Measurements from ENCODE around the gene TRPM3. TPM values are rescaled to one million over a fixed set of nuclear protein-coding genes. Genes with fewer than 3 reads are reported as not detected.

The TRPM3 gene
- total RNA-seq, 1 experiment from 2014 or later: not detected

DNA sequence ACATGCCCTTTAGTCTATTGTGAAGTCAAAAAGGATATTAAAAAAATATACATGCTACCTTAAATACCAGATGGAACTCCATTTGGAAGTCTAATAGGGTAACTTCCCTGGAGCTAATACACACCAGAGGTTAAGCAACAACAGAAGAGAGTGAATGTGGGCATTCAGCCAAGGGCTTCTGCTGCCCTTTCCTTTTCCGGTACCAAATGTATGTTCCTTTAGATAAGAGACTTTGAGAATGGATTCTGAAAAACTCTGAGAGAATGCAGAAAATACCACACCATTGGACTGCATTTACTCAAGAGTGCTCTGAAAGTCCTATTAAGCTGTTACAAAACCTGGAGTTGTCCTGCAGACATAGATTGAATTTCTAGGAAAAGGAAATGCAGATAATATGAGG, 23.8 kb upstream of the TRPM3 start:
- Histone ChIP-seq H3K27ac (ENCODE audit: low read length) (no peak overlapping the region), H3F3A (ENCODE audit: low read length, unreplicated experiment) (no peaks in the 10 kb centered on the region), H3K79me2 (ENCODE audit: low read length) (no peaks in the 10 kb centered on the region), H3K36me3 (ENCODE audit: low read depth, low read length) (no peaks in the 10 kb centered on the region), H3K9me3 (ENCODE audit: low read length) (no peaks in the 10 kb centered on the region), H3K4me3 (ENCODE audit: low read length) (no peak overlapping the region), H3K9me2 (replicated peaks; ENCODE audit: low read length) (no peaks in the 10 kb centered on the region), H3K4me2 (ENCODE audit: low read length) (no peak overlapping the region), H3K4me1 (ENCODE audit: insufficient read depth, low read length) (no peaks in the 10 kb centered on the region), H3K27me3 (ENCODE audit: low read length) (no peaks in the 10 kb centered on the region), H3K9ac (ENCODE audit: low read length) (no peak overlapping the region), H2AFZ (ENCODE audit: low read length) (no peak overlapping the region), H4K20me1 (ENCODE audit: low read length) (no peaks in the 10 kb centered on the region)
- DNase-seq: no peak
- intact Hi-C loops (cut with micrococcal nuclease): no loop called here
- CTCF ChIA-PET: no interaction called here
- TF ChIP-seq, protein P1, sequence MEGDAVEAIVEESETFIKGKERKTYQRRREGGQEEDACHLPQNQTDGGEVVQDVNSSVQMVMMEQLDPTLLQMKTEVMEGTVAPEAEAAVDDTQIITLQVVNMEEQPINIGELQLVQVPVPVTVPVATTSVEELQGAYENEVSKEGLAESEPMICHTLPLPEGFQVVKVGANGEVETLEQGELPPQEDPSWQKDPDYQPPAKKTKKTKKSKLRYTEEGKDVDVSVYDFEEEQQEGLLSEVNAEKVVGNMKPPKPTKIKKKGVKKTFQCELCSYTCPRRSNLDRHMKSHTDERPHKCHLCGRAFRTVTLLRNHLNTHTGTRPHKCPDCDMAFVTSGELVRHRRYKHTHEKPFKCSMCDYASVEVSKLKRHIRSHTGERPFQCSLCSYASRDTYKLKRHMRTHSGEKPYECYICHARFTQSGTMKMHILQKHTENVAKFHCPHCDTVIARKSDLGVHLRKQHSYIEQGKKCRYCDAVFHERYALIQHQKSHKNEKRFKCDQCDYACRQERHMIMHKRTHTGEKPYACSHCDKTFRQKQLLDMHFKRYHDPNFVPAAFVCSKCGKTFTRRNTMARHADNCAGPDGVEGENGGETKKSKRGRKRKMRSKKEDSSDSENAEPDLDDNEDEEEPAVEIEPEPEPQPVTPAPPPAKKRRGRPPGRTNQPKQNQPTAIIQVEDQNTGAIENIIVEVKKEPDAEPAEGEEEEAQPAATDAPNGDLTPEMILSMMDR (conservative IDR thresholded peaks at IDR 0.05; ENCODE audit: low read depth, low read length): no peak
- no peak for TF ChIP-seq EZH2phosphoT487 (IDR thresholded peaks at IDR 0.05; ENCODE audit: borderline replicate concordance, low read length)
- no peak for TF ChIP-seq EZH2 (IDR thresholded peaks at IDR 0.05; ENCODE audit: low read length, unreplicated experiment)
- no TSS peak for BruUV-seq (replicated peaks)
- ATAC-seq: no peak
- POLR2A ChIA-PET (ENCODE audit: unreplicated experiment): no interaction called here

DNA sequence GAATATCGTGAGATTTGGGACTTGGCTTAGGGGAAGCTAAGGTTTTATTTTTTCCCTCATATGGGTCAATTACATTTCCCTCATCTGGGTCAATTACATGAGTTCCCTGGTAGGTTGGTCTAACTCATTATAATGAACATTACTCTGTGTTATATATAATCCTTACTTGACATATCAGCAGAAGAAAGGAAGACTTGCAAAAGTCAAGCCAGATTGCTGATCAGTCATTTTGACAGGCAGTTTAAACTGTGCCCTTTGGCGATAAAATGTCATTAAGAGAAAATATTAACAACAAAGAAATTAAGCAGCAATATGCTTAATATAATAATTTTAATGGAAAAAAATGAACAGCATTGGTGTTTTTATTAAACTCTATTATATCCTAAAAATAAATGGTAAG, 23.1 kb upstream of the TRPM3 start:
- intact Hi-C loops (cut with micrococcal nuclease): no loop called here
- POLR2A ChIA-PET (ENCODE audit: unreplicated experiment): no interaction called here
- no peak overlapping the region for H3K9ac ChIP-seq (ENCODE audit: low read length)

DNA sequence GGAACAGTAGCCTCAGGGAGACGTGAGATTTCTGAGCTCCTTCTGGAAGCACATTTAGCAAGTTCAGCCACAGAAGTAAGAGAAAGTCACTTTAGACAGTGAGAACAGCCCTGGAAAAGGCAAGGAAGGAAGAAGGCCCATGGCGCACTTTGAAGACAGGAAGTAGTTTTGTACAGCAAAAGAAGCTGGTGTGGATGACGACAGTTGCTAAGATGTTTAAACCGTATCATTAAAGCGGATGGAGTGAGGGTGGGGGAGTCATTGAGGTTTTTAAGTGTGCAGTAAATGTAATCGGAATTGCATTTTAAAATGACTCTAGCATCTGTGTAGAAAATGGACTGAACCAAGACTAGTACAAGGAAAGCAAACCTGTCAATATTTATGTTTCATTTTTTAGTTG, 15.3 kb upstream of the TRPM3 start:
- no peak for TF ChIP-seq EZH2phosphoT487 (IDR thresholded peaks at IDR 0.05; ENCODE audit: borderline replicate concordance, low read length)
- TF ChIP-seq, protein P1 (conservative IDR thresholded peaks at IDR 0.05; ENCODE audit: low read depth, low read length): no peak
- TF ChIP-seq EZH2 (IDR thresholded peaks at IDR 0.05; ENCODE audit: low read length, unreplicated experiment): no peak

More for the DNA sequence above, 23.1 kb upstream of the TRPM3 start:
- Histone ChIP-seq H4K20me1 (ENCODE audit: low read length) (no peaks in the 10 kb centered on the region), H3K79me2 (ENCODE audit: low read length) (no peaks in the 10 kb centered on the region), H3K27ac (ENCODE audit: low read length) (no peak overlapping the region), H3K4me1 (ENCODE audit: insufficient read depth, low read length) (no peaks in the 10 kb centered on the region), H3K4me3 (ENCODE audit: low read length) (no peak overlapping the region), H3K27me3 (ENCODE audit: low read length) (peaks cover 4% of the 10 kb centered on the region), H3K9me2 (replicated peaks; ENCODE audit: low read length) (no peaks in the 10 kb centered on the region), H3K4me2 (ENCODE audit: low read length) (no peak overlapping the region), H2AFZ (ENCODE audit: low read length) (no peak overlapping the region), H3K9me3 (ENCODE audit: low read length) (no peaks in the 10 kb centered on the region), H3K36me3 (ENCODE audit: low read depth, low read length) (no peaks in the 10 kb centered on the region), H3F3A (ENCODE audit: low read length, unreplicated experiment) (no peaks in the 10 kb centered on the region)
- no peak for DNase-seq
- ATAC-seq: no peak
- CTCF ChIA-PET: no interaction called here
- no peak for TF ChIP-seq EZH2phosphoT487 (IDR thresholded peaks at IDR 0.05; ENCODE audit: borderline replicate concordance, low read length)
- TF ChIP-seq, protein P1 (conservative IDR thresholded peaks at IDR 0.05; ENCODE audit: low read depth, low read length): no peak
- no peak for TF ChIP-seq EZH2 (IDR thresholded peaks at IDR 0.05; ENCODE audit: low read length, unreplicated experiment)
- BruUV-seq (replicated peaks): no TSS peak

More for the DNA sequence above, 15.3 kb upstream of the TRPM3 start:
- ChIA-PET CTCF (no interaction called here), POLR2A (ENCODE audit: unreplicated experiment) (no interaction called here)
- H3K79me2 ChIP-seq (ENCODE audit: low read length): no peaks in the 10 kb centered on the region
- H4K20me1 ChIP-seq (ENCODE audit: low read length): no peaks in the 10 kb centered on the region
- peaks cover 5% of the 10 kb centered on the region for H3K27me3 ChIP-seq (ENCODE audit: low read length)
- intact Hi-C loops (cut with micrococcal nuclease): no loop called here
- no peaks in the 10 kb centered on the region for H3K9me2 ChIP-seq (replicated peaks; ENCODE audit: low read length)
- no peak overlapping the region for H3K4me3 ChIP-seq (ENCODE audit: low read length)
- ATAC-seq: no peak
- H3F3A ChIP-seq (ENCODE audit: low read length, unreplicated experiment): no peaks in the 10 kb centered on the region
- no peak for DNase-seq
- H3K4me2 ChIP-seq (ENCODE audit: low read length): no peak overlapping the region
- no peaks in the 10 kb centered on the region for H3K4me1 ChIP-seq (ENCODE audit: insufficient read depth, low read length)
- no peak overlapping the region for H2AFZ ChIP-seq (ENCODE audit: low read length)
- H3K9ac ChIP-seq (ENCODE audit: low read length): no peak overlapping the region
- H3K27ac ChIP-seq (ENCODE audit: low read length): no peak overlapping the region
- BruUV-seq (replicated peaks): no TSS peak
- H3K9me3 ChIP-seq (ENCODE audit: low read length): no peaks in the 10 kb centered on the region
- H3K36me3 ChIP-seq (ENCODE audit: low read depth, low read length): no peaks in the 10 kb centered on the region

All from PC-3 (cell line).